HG03064 (cell line): ENCODE data around the gene DCAF8.

Experiments
- ATAC-seq: cut with Tn5 transposase; IDR thresholded peaks from one replicate; pipeline ENCODE4 v1.9.1; 2021; ENCODE audit warnings: low read depth; ENCODE audit not compliant: unreplicated experiment

DCAF8 gene

GRCh38 chr1:160264795-160265307, 2.5 kb upstream of the DCAF8 start:
- ATAC-seq = no peak

GRCh38 chr1:160261556-160261892, 825 bp downstream of the DCAF8 start:
- peak; percentile 22 for ATAC-seq

GRCh38 chr1:160260406-160261382, 1.7 kb downstream of the DCAF8 start:
- no peak for ATAC-seq

GRCh38 chr1:160258177-160258798, 4.1 kb downstream of the DCAF8 start:
- no peak for ATAC-seq

GRCh38 chr1:160257411-160258015, 4.8 kb downstream of the DCAF8 start:
- ATAC-seq = no peak

- ATAC-seq = no peak
Measured at GRCh38 chr1:160256396-160257046, 5.8 kb downstream of the DCAF8 start.

- ATAC-seq = no peak
Measured at GRCh38 chr1:160255781-160256300, 6.5 kb downstream of the DCAF8 start.

GRCh38 chr1:160251687-160252526, 10.4 kb downstream of the DCAF8 start:
- ATAC-seq = no peak

GRCh38 chr1:160251011-160251410, 11.3 kb downstream of the DCAF8 start:
- no peak for ATAC-seq

- ATAC-seq = no peak
Measured at GRCh38 chr1:160247053-160247452, 15.3 kb downstream of the DCAF8 start.

- no peak for ATAC-seq
Measured at GRCh38 chr1:160245434-160245833, 16.9 kb downstream of the DCAF8 start.

GRCh38 chr1:160244209-160244608, 18.1 kb downstream of the DCAF8 start:
- no peak for ATAC-seq

- ATAC-seq = no peak
Measured at GRCh38 chr1:160243767-160244166, 18.6 kb downstream of the DCAF8 start.

- no peak for ATAC-seq
Measured at GRCh38 chr1:160239582-160240299, 22.6 kb downstream of the DCAF8 start.

GRCh38 chr1:160238408-160238807, 23.9 kb downstream of the DCAF8 start:
- no peak for ATAC-seq

- no peak for ATAC-seq
Measured at GRCh38 chr1:160237558-160237957, 24.8 kb downstream of the DCAF8 start.

GRCh38 chr1:160236806-160237205, 25.5 kb downstream of the DCAF8 start:
- no peak for ATAC-seq

GRCh38 chr1:160232911-160233310, 29.4 kb downstream of the DCAF8 start:
- no peak for ATAC-seq

- no peak for ATAC-seq
Measured at GRCh38 chr1:160228431-160228830, 33.9 kb downstream of the DCAF8 start.
